HepG2 (cell line): ENCODE data around the gene LLGL2. TPM values are rescaled to one million over a fixed set of nuclear protein-coding genes. Genes with fewer than 3 reads are reported as not detected.

Source experiments
- ATAC-seq: fragments of 200-7000 bp; cut with Tn5 transposase; 3 replicates; pipeline ENCODE4 v1.9.1; 2020; ENCODE audit warnings: mild to moderate bottlenecking, moderate library complexity
- BruUV-seq: library from RNA; stranded (reverse); fragments of 400-500 nt; replicated peaks from 2 replicates; lab custom pipeline; 2021; lab: Mats Ljungman, UMichigan
- CTCF ChIA-PET: fragments of 300-600 bp; formaldehyde crosslinking; extraction: SDS; loops from one replicate; lab custom pipeline; 2021; ENCODE audit warnings: low total read pairs, inconsistent platforms, low intra/inter-chr PET ratio; lab: Yijun Ruan, JAX
- POLR2A ChIA-PET: fragments of 350-600 bp; sonication (Branson Sonifier 250); formaldehyde crosslinking; loops from one replicate; lab custom pipeline; 2020; ENCODE audit warnings: antibody characterized with exemption, inconsistent platforms; lab: Yijun Ruan, JAX
- DNase-seq: peaks from one replicate; pipeline ENCODE4 v3.0.0-alpha.2; 2015; ENCODE audit warnings: low spot score
- FAIRE-seq: peaks from 3 replicates; lab custom pipeline; 2011; peaks lifted over from hg19 to GRCh38; lab: Jason Lieb, UNC
- H2AFZ ChIP-seq: one replicate; pipeline ENCODE4 v1.6.1; 2011; ENCODE audit warnings: low read length, inconsistent platforms
- H3K27ac ChIP-seq: fragments of 300-600 bp; 3 replicates; pipeline ENCODE4 v1.8.0; 2011; ENCODE audit warnings: mixed run types, mild to moderate bottlenecking, mixed read lengths, low read length, inconsistent platforms; ENCODE audit not compliant: insufficient read depth; ENCODE audit errors: extremely low read length
- H3K27me3 ChIP-seq, 2 experiments: fragments of 200-600 bp in 1 of 2; 2 replicates in 1 of 2; 3 replicates in 1 of 2; pipeline versions ENCODE4 v1.6.0 to v1.8.0; 2011; ENCODE audit warnings: low read length in 2 of 2, mild to moderate bottlenecking in 2 of 2, moderate library complexity in 2 of 2, inconsistent platforms in 1 of 2; ENCODE audit not compliant: insufficient read depth in 2 of 2, control insufficient read depth in 1 of 2
- H3K36me3 ChIP-seq, 2 experiments: fragments of 200-600 bp in 1 of 2; replicated peaks in 1 of 2; 2 replicates in 1 of 2; 3 replicates in 1 of 2; pipeline versions ENCODE4 v1.5.1 to v1.8.0; 2011; ENCODE audit warnings: low read length in 2 of 2, inconsistent platforms in 1 of 2; ENCODE audit not compliant: insufficient read depth in 2 of 2, control insufficient read depth in 1 of 2
- H3K4me1 ChIP-seq: 2 replicates; pipeline ENCODE4 v1.5.1; 2012; ENCODE audit warnings: low read length, inconsistent platforms; ENCODE audit not compliant: insufficient read depth
- H3K4me2 ChIP-seq: 2 replicates; pipeline ENCODE4 v1.6.0; 2011; ENCODE audit warnings: low read depth, low read length, inconsistent platforms
- H3K4me3 ChIP-seq, 3 experiments: fragments of 200-600 bp in 1 of 3; sonication (generic), shearing (Covaris generic) in 1 of 3; replicated peaks in 1 of 3; 2 replicates each; pipeline ENCODE4 v1.5.1; 2011 to 2016; ENCODE audit warnings: low read length in 3 of 3, inconsistent platforms in 2 of 3, low read depth in 2 of 3, mild to moderate bottlenecking in 2 of 3, control low read depth in 1 of 3, mixed read lengths in 1 of 3; ENCODE audit not compliant: insufficient read depth in 1 of 3
- H3K79me2 ChIP-seq: one replicate; pipeline ENCODE4 v1.6.1; 2011; ENCODE audit warnings: low read length, inconsistent platforms; ENCODE audit not compliant: insufficient read depth
- H3K9ac ChIP-seq: 2 replicates; pipeline ENCODE4 v1.6.0; 2011; ENCODE audit warnings: mild to moderate bottlenecking, low read depth, low read length, inconsistent platforms; ENCODE audit not compliant: insufficient read depth
- H3K9me3 ChIP-seq: 2 replicates; pipeline ENCODE4 v1.5.1; 2012; ENCODE audit warnings: mild to moderate bottlenecking, low read length
- H4K20me1 ChIP-seq: 2 replicates; pipeline ENCODE4 v1.6.0; 2011; ENCODE audit warnings: inconsistent platforms, mild to moderate bottlenecking, low read length, moderate library complexity; ENCODE audit not compliant: insufficient read depth
- AGO2 ChIP-seq: fragments of 200-400 bp; formaldehyde crosslinking; optimal IDR thresholded peaks from 2 replicates; pipeline ENCODE3; 2017; ENCODE audit warnings: mild to moderate bottlenecking, low read depth, low read length, moderate library complexity
- CHCHD3 ChIP-seq: sonication (generic); formaldehyde crosslinking; IDR thresholded peaks from 2 replicates; pipeline ENCODE4 v1.8.0; 2022; ENCODE audit warnings: mild to moderate bottlenecking, missing genetic modification reagents, moderate library complexity
- POLR2A ChIP-seq, 2 experiments: IDR thresholded peaks; 2 replicates each; pipeline ENCODE4 v1.6.1; 2011; ENCODE audit warnings: low read depth in 2 of 2, low read length in 2 of 2, mild to moderate bottlenecking in 1 of 2, moderate library complexity in 1 of 2; ENCODE audit not compliant: insufficient read depth in 1 of 2
- RBM22 ChIP-seq: fragments of 200-400 bp; formaldehyde crosslinking; optimal IDR thresholded peaks from 2 replicates; pipeline ENCODE3; 2017; ENCODE audit warnings: mild to moderate bottlenecking, low read length, moderate library complexity
- ZNF282 ChIP-seq: fragments of 450-650 bp; IDR thresholded peaks from 2 replicates; pipeline ENCODE4 v1.6.1; 2018; ENCODE audit not compliant: partially characterized antibody
- WGBS: methylation state at CpG from one replicate; pipeline ENCODE4 v1.1.6; 2017; ENCODE audit warnings: low lambda C conversion rate; 5-methylcytosine and 5-hydroxymethylcytosine counted together
- in situ Hi-C: cut with HindIII; loops from 2 replicates; pipeline ENCODE4 v1.10.0; 2017; ENCODE audit warnings: low pct_unique_long_range_greater_than_20kb; ENCODE audit not compliant: extremely low pct_ligation_motif_present
- intact Hi-C: fragments of 100-400 bp; cut with micrococcal nuclease; formaldehyde crosslinking; loops from one replicate; pipeline ENCODE4 v1.10.0; 2022; ENCODE audit not compliant: unreplicated experiment
- polyA plus RNA-seq, 8 experiments: library from polyadenylated mRNA; depleted of rRNA in 3 of 8; stranded (reverse) in 7 of 8; unstranded in 1 of 8; fragments of >200 nt; fragmentation: Illumina TruSeq in 4 of 8; extraction: Trizol in 4 of 8; gene quantifications; 2 replicates each; pipeline versions ENCODE4 v1.2.1 to v1.2.3, GENCODE V29; 2011 to 2016; ENCODE audit warnings: low read depth in 4 of 8, missing spikeins in 1 of 8, mixed read lengths in 1 of 8; ENCODE audit not compliant: insufficient read depth in 1 of 8
- total RNA-seq, 5 experiments: library from RNA; depleted of rRNA; stranded (reverse); fragments of >200 nt; fragmentation: Illumina TruSeq; extraction: Trizol; gene quantifications; 2 replicates each; pipeline ENCODE4 v1.2.3, GENCODE V29; 2016; ENCODE audit warnings: low read depth in 1 of 5
- TF ChIP-seq, protein P1 (sequence below): sonication (generic); formaldehyde crosslinking; IDR thresholded peaks from 2 replicates; pipeline ENCODE4 v1.8.0; 2022; ENCODE audit warnings: mild to moderate bottlenecking, missing genetic modification reagents, moderate library complexity
- TF ChIP-seq, protein P2 (sequence below): fragments of 450-650 bp; IDR thresholded peaks from 2 replicates; pipeline ENCODE4 v1.6.1; 2016

The LLGL2 gene
- total and polyA plus RNA-seq, 2 of the 13 experiments (the other 11 are each of a cell fraction or from before 2014, with no cell fraction given) = 83.0 to 86.7 TPM

DNA sequence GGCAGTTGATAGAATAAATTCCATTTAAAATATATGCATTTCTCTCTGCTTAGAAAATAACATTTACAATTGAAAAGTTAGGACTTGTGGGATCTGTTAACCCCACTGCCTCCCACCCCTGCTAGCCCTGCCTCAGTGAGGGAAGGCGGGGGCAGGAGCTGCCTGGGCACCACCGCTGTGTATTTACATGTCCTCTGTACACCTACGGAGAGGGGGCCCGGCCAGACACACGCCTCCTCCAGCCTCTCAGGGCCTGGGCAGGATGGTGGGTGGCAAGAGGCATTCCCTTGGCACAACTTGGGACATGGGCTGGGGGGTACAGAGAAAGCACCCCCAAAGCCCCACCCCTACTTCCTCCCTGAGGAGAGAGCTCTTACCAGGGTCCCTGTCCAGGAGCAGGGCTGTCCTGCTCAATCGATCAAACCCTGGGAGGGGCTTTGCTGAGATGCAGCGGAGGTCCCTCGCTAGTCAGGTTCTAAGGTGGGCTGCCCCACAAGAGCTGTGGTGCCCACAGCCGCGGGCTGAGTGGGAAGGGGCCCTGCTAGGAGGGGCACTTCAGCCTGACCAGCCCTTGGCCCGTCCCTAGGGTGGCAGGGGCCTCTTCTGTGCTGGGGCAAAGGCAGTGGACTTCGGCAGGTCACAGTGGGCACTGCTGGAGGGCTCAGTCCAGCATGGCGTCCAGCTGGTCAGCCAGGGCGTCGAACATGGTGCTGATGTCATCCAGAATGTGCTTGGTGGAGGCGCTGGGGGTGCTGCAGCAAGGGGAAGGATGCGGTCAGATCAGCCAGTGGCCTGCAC, 24.9 kb upstream of the LLGL2 start (continued):
- TF ChIP-seq, protein P1, sequence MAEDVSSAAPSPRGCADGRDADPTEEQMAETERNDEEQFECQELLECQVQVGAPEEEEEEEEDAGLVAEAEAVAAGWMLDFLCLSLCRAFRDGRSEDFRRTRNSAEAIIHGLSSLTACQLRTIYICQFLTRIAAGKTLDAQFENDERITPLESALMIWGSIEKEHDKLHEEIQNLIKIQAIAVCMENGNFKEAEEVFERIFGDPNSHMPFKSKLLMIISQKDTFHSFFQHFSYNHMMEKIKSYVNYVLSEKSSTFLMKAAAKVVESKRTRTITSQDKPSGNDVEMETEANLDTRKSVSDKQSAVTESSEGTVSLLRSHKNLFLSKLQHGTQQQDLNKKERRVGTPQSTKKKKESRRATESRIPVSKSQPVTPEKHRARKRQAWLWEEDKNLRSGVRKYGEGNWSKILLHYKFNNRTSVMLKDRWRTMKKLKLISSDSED (CRISPR knock-in tag) = no peak
- TF ChIP-seq ZNF282 = no peak
- TF ChIP-seq POLR2A (IDR thresholded peaks at IDR 0.05; ENCODE audit: insufficient read depth in 1 of 2, low read depth in 2 of 2, low read length in 2 of 2) = peak in 1 of 2 experiments; percentile 34; a peak in 2 of 4 replicates

GRCh38 chr17:75501378-75502071, 24.0 kb upstream of the LLGL2 start:
- Histone ChIP-seq H3K9ac (no peak overlapping the region), H3K27me3 (no peaks in the 10 kb centered on the region), H3K4me3 (no peak overlapping the region), H3K9me3 (no peaks in the 10 kb centered on the region), H4K20me1 (no peaks in the 10 kb centered on the region), H3K79me2 (no peaks in the 10 kb centered on the region)
- BruUV-seq = no TSS peak
- FAIRE-seq (no peak), ATAC-seq (no peak)
- 96% methylated on average over 20 of the region's 21 CpGs for WGBS
- peak; percentile 20 for TF ChIP-seq RBM22
- TF ChIP-seq AGO2 = peak; percentile 86
- peak; percentile 56; the same call in 1 of the 2 replicates for TF ChIP-seq CHCHD3 (CRISPR knock-in tag)
- TF ChIP-seq, protein P2, sequence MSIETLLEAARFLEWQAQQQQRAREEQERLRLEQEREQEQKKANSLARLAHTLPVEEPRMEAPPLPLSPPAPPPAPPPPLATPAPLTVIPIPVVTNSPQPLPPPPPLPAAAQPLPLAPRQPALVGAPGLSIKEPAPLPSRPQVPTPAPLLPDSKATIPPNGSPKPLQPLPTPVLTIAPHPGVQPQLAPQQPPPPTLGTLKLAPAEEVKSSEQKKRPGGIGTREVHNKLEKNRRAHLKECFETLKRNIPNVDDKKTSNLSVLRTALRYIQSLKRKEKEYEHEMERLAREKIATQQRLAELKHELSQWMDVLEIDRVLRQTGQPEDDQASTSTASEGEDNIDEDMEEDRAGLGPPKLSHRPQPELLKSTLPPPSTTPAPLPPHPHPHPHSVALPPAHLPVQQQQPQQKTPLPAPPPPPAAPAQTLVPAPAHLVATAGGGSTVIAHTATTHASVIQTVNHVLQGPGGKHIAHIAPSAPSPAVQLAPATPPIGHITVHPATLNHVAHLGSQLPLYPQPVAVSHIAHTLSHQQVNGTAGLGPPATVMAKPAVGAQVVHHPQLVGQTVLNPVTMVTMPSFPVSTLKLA = no peak
- TF ChIP-seq POLR2A (IDR thresholded peaks at IDR 0.05; ENCODE audit: insufficient read depth in 1 of 2, low read depth in 2 of 2, low read length in 2 of 2) = peak in 1 of 2 experiments; percentile 7; a peak in 1 of 4 replicates
- TF ChIP-seq, all 625 proteins: peak for 4
- Histone ChIP-seq H3K36me3 (peaks cover 25 to 39% of the 10 kb centered on the region in 2 experiments; a peak in 4 of 5 replicates), H3K27ac (no peak overlapping the region), H2AFZ (no peak overlapping the region), H3K4me2 (no peak overlapping the region), H3K4me1 (peaks cover 8% of the 10 kb centered on the region)
- in situ Hi-C loops (no loop called here), intact Hi-C loops (no loop called here)
- no peak for DNase-seq
- ChIA-PET POLR2A (interaction anchor here (0.7 to 1.3 kb wide), 2 partner anchors 10 to 24 kb away, joined by 3 read pairs; partner anchors contain the start of gene LLGL2), CTCF (no interaction called here)
